Fibroblast of upper back skin (primary cell): Measurements from ENCODE around the gene C22orf15.
"Not testable (repeated sequence)": the region's sequence is repeated elsewhere in the genome, so short reads cannot be mapped to it uniquely, and the experiment has no call there.

ENCODE experiments used
- DNase-seq: peaks from one replicate; pipeline ENCODE4 v3.0.0-alpha.2; 2013

The C22orf15 gene

GRCh38 chr22:23762842-23763578 is at the start of gene C22orf15:
Gene C22orf15, plus strand, starts transcription at chr22:23762990. Its CDS starts 317 bp downstream, at chr22:23763307.
- peak; percentile 68 for DNase-seq

- DNase-seq, result no peak
Measured at GRCh38 chr22:23713696-23714595, 48.8 kb upstream of the C22orf15 start.

GRCh38 chr22:23714596-23715578 is 47.9 kb upstream of the C22orf15 start:
- DNase-seq, result no peak

- DNase-seq, result no peak
Measured at GRCh38 chr22:23715806-23716375, 46.9 kb upstream of the C22orf15 start.

- peak; percentile 85 for DNase-seq
Measured at GRCh38 chr22:23716811-23717801, 45.7 kb upstream of the C22orf15 start.

- DNase-seq, result no peak
Measured at GRCh38 chr22:23718371-23719165, 44.2 kb upstream of the C22orf15 start.

GRCh38 chr22:23720855-23721254 is 41.9 kb upstream of the C22orf15 start:
- DNase-seq, result no peak

GRCh38 chr22:23722160-23722559 is 40.6 kb upstream of the C22orf15 start:
- DNase-seq, result no peak

GRCh38 chr22:23722724-23723123 is 40.1 kb upstream of the C22orf15 start:
- no peak for DNase-seq

- DNase-seq, result not testable (repeated sequence)
Measured at GRCh38 chr22:23728108-23728507, 34.7 kb upstream of the C22orf15 start.

- no peak for DNase-seq
Measured at GRCh38 chr22:23737696-23738095, 25.1 kb upstream of the C22orf15 start.

GRCh38 chr22:23742505-23743264 is 20.1 kb upstream of the C22orf15 start:
- DNase-seq, result no peak

GRCh38 chr22:23743303-23743705 is 19.5 kb upstream of the C22orf15 start:
- no peak for DNase-seq

GRCh38 chr22:23744001-23744400 is 18.8 kb upstream of the C22orf15 start:
- no peak for DNase-seq

GRCh38 chr22:23744485-23744884 is 18.3 kb upstream of the C22orf15 start:
- DNase-seq, result no peak

- DNase-seq, result no peak
Measured at GRCh38 chr22:23745791-23746190, 17.0 kb upstream of the C22orf15 start.

GRCh38 chr22:23749841-23750301 is 12.9 kb upstream of the C22orf15 start:
- no peak for DNase-seq

- no peak for DNase-seq
Measured at GRCh38 chr22:23750367-23750713, 12.4 kb upstream of the C22orf15 start.

- DNase-seq, result peak; percentile 76
Measured at GRCh38 chr22:23750714-23751440, 11.9 kb upstream of the C22orf15 start, which contains the start of gene ZNF70. Gene ZNF70, minus strand, starts transcription at chr22:23751112. Its CDS starts 5,972 bp downstream, at chr22:23745140.
